ENCODE results near the gene ADM5.

The ADM5 gene

GRCh38 chr19:49689133-49690078 lies at the start of gene ADM5:
ADM5 (plus strand) TSS chr19:49689594; CDS start chr19:49689838, 244 bp downstream.
- DNase-seq (ENCODE audit: low read depth), result no peak

DNA sequence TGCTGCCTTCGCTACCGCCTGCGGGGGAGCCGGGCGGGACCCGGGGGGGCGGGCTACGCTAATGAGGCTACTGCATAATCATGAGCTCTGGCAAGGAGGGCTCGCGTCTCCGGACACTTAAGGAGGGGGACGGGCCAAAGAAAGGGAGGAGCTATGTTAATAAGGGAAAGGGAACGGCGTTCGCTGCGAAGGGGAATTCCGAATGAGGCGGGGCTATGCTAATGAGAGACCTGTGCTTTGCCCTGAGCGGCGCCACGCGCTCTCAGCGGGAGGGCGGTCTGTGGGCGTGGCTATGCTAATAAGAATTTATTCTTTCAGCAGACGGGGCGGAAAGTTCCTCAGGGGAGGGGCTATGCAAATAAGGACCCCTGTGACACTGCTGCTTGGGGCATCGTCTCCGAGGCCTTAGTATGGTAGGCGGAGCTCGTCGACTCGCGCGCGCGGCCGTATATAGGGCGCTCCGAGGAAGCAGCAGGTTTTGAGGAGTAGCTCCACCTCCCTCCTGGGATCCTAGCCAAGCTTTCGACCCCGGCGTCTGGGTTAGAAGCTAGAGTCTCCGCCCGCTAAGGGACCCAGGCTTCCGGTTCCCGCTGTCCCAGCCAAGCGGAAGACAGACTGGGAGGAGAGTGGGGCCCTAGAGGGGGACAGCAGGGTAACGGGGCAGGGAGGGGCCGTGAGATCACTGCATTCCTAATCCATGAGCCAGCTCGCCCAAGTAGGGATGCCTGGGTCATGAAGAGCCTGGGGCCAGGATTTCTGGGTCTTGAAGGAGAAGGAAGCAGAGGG lies 49.1 kb upstream of the ADM5 start, which contains the start of gene RRAS:
Gene RRAS, minus strand, starts transcription at position 31 of the 786 bp plus-strand sequence. CDS start 45 bp downstream, outside the sequence.
- peak; percentile 99 for DNase-seq (ENCODE audit: low read depth)

DNA sequence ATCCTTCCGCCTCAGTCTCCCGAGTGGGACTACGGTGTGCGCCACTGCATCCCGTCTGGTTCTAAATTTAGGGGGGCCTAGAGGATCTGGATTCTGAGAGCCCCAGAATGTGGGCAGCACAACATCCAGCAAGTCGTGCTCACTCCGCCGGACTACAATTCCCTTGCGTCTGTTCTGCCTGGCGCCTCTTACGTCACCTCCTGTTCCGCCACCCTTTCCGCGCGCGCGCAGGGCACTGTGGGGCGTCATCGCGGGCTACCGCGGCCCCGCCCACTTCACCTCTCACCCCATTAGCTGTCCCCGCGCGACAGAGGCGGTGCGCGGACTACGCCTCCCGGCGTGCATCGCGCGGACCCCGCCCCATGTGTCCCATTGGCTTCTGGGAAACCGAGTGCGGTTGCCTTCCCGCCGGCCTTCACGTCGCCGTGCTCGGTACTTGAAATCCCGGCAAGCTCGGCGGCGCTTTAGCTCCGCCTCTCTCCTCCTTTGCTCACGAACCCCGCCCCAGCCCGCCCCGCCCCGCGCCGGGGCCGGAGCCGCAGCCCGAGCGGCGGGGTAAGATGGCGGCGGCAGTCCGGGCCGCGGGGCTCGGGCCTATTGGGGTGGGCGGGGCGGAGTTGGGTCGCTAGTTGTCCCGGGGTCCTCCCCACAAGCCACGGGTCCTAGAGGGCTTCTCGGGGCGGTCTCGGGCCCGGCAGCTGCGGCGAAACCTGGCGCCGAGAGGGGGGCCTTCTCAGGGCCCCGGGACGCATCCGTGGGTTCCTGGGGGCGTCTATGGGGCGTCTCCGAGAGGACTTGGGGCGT lies 47.5 kb upstream of the ADM5 start, which contains the start of gene SCAF1:
Gene SCAF1, plus strand, starts transcription at position 522 of the 804 bp plus-strand sequence. CDS start 2,818 bp downstream, outside the sequence.
- peak; percentile 99 for DNase-seq (ENCODE audit: low read depth)

GRCh38 chr19:49642492-49643035 lies 46.8 kb upstream of the ADM5 start:
- DNase-seq (ENCODE audit: low read depth), result no peak

DNA sequence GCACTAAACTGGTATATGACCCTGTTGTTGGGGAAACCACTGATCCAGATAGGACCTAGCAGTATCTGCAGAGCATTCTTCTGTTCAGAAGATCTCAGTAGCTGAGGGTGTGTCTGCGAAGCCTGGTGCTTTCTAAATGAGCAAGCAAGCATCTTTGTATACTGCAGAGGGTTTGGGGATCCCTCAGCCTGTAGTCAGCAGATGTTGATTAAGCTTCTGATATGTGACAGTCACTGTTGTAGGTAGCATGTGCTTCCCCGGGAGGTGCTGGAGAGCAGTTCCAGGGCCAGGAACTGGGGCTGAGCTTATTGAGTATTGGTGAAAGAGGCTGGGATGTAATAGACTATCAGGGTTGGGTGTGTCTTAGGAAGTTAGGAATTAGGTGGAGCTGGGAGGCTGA lies 45.9 kb upstream of the ADM5 start:
- no peak for DNase-seq (ENCODE audit: low read depth)

GRCh38 chr19:49645592-49645991 lies 43.8 kb upstream of the ADM5 start:
- DNase-seq (ENCODE audit: low read depth), result no peak

- no peak for DNase-seq (ENCODE audit: low read depth)
Observed at GRCh38 chr19:49645995-49646394, 43.4 kb upstream of the ADM5 start.

DNA sequence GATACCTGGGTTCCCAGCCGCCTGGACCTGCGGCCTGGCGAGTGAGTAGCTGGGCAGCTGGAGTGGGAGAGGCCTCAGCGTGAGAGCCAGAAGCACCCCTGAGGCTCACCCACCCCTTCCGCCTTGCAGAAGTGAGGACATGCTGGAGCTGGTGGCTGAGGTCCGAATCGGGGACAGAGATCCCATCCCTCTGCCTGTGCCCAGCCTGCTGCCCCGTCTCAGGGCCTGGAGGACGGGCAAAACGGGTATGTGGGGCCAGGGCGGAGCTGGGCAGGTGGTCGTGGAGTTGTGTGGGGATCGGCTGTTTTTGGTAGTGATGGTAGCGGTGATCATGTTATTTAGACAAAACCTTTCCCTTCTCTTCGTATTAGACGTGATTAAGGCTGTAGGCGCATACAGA lies 42.8 kb upstream of the ADM5 start:
- DNase-seq (ENCODE audit: low read depth), result no peak

- no peak for DNase-seq (ENCODE audit: low read depth)
Observed at GRCh38 chr19:49651029-49651819, 38.2 kb upstream of the ADM5 start.

- no peak for DNase-seq (ENCODE audit: low read depth)
Observed at GRCh38 chr19:49651820-49652550, 37.4 kb upstream of the ADM5 start.

GRCh38 chr19:49652551-49653465 lies 36.6 kb upstream of the ADM5 start:
- no peak for DNase-seq (ENCODE audit: low read depth)

DNA sequence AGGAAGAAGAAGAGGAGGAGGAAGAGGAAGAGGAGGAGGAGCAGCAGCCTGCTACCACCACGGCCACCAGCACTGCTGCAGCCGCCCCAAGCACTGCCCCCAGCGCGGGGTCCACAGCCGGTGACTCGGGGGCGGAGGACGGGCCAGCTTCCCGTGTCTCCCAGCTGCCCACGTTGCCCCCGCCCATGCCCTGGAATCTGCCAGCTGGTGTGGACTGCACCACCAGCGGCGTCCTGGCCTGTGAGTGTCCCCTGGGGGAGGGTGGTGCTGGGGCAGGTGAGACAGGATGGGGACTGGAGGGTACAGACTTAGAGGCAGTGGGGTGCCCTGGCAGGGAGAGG lies 36.0 kb upstream of the ADM5 start:
- no peak for DNase-seq (ENCODE audit: low read depth)

DNA sequence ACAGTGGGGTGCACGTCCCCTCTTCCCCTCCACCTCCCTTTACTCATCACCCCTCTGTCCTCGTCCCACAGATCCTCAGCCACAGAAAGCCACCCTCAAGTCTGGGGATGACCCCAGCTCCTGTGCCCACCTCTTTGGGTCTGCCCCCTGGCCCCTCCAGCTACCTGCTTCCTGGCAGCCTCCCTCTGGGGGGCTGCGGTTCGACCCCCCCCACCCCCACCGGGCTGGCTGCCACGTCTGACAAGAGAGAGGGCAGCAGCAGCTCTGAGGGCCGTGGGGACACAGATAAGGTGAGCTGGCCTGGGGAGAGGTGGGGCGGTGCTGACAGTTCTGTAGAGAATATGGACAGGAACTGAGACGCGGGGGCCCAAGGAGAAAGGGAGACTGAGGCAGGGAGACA lies 34.8 kb upstream of the ADM5 start:
- DNase-seq (ENCODE audit: low read depth), result no peak

GRCh38 chr19:49655570-49656455 lies 33.6 kb upstream of the ADM5 start:
- no peak for DNase-seq (ENCODE audit: low read depth)

DNA sequence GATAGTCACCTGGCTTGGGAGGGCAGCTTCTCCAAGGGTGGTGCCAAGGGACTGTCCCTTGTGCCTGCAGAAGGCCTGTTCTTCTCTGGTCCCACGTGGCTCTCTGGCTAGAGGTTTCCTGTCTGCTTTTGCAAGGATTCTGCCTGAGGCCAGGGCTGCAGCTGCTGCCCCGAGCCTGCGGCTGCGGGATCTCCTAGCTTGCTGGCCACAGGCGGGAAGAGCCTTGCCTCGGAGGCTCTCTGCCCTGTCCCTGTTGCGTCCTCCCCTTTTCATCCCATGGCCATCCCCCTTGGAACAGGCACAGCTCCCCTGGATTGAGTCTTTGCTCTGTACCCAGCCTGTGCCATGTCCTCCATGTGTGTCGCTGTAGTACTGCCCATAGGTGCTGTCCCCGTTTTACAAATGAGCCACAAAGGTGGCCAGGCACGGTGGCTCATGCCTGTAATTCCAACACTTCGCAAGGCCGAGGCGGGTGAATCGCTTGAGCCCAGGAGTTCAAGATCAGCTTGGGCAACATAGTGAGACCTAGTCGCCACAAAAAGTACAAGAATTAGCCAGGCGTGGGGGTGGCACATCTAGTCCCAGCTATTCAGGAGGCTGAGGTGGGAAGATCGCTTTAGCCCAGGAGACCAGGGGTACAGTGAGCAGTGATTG lies 32.8 kb upstream of the ADM5 start:
- DNase-seq (ENCODE audit: low read depth), result no peak

- no peak for DNase-seq (ENCODE audit: low read depth)
Observed at GRCh38 chr19:49657493-49658138, 31.8 kb upstream of the ADM5 start.

DNA sequence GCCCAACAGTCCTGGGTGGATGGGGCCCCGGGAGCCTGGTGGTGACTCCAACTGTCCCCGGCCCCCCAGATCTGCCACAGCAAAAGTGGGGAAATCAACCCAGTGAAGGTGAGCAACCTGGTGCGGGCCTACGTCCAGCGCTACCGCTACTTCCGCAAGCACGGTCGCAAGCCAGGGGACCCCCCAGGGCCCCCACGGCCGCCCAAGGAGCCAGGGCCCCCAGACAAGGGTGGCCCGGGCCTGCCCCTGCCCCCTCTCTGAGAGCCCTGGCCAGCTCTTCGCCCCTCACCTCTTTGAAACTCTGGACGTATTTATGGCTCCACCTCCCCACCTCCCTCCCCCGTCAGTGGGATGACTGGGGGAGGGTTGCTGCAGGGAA lies 31.3 kb upstream of the ADM5 start:
- DNase-seq (ENCODE audit: low read depth), result no peak

Data from activated T-helper 9 cell treated with anti-CD3 and anti-CD28 coated beads, Interleukin-2, amount 50 U/mL, for 16 hours (primary cell).